ENCODE results near the gene SNTA1.
"Not testable (repeated sequence)": the region's sequence is repeated elsewhere in the genome, so short reads cannot be mapped to it uniquely, and the experiment has no call there.

SNTA1 gene

DNA sequence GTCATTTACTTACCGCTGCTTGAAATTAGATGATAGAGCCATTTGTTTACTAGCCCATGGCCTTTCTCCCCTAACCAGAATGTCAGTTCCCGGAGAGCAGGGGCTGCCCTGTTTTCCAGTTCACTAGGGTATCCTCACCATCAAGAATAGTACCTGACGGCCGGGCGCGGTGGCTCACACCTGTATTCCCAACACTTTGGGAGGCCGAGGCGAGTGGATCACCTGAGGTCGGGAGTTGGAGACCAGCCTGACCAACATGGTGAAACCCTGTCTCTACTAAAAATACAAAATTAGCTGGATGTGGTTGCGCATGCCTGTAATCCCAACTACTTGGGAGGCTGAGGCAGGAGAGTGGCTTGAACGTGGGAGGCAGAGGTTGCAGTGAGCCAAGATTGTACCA is 19.7 kb downstream of the SNTA1 start:
- not testable (repeated sequence) for DNase-seq

DNA sequence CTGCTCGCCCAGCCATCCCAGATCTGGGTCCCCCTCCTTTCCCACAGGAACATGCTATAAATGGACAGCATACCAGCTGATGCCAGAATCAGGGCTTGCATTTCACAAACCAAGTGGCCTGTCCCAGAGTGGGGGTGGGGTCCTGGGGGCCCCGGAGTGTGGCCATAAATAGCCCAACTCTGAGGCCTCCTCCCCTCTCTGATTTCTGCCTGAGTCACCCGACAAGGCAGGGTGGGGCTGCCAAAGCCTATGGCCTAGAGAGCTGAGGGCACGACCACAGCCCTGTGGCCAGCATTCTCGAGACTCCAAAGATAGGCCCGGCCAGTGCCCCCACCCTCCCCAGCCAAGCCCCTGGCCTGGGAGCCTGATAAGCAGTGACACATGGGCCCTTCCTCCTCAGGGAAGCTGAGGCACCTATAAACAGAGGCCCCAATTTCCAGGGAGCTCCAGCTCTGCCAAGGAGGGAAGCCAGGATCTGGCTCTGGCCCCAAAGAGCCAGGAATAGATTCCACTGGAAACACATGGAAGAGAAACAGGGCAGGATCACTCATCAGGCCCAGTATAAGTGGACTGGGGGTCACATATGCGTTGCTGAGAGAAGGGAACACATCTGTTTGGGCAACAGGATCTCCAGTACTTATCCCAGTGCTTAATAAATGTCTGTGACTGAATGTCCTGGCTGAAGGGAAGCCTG is 20.3 kb downstream of the SNTA1 start:
- no peak for DNase-seq

DNA sequence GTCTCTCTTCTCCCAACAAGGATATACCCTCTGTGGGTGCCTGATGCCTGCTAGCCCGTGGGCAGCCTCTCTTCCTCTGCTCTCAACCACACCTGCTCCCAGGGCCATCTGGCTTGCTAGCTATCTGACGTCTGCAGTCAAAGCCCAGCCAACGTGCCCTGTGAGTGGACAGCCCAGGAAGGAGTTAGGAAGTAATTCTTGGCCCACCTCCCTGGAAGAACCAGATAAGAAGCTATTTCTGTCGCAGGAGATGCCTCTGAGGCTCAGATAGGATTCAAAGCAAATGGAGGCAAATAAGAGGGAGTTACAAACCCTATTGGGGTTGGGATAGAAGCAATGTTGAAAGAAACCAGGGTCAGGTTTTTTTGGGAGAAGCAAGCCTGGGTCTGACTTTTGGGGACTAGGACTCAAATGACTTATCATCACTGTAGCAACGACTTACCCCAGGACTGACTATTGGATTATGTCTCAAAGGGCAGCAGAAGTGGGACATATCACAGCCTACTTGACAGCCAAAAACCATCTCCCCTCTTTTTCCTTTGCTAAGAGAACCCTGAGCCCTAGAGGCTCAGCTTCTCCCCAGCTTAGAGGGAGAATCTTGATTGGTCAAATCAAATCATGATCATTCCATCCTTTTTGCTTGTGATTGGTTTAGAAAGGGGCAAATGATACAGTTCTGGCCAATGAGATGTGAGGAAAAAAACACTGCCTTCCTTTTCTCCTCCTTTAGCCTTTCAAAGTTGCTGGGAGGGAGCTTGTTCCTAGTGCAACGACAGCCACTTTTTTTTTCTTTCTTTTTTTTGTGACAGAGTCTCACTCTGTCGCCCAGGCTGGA is 24.2 kb downstream of the SNTA1 start:
- DNase-seq: no peak

DNA sequence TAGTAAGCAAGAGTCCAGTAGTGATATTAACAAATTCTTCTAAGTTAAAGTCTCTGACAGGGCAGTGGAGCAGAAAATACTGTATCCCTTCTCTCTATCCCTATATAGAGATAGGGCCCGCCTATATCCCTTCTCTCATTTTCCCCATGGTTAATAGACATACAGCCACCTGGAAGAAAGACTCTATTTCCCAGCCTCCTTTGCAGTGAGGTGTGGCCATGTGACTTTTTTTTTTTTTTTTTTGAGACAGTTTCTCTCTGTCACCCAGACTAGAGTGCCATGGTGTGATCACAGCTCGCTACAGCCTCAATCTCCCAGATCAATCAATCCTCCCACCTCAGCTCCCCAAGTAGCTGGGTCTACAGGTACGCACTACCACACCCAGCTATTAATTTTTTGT is 25.5 kb downstream of the SNTA1 start:
- DNase-seq: no peak

DNA sequence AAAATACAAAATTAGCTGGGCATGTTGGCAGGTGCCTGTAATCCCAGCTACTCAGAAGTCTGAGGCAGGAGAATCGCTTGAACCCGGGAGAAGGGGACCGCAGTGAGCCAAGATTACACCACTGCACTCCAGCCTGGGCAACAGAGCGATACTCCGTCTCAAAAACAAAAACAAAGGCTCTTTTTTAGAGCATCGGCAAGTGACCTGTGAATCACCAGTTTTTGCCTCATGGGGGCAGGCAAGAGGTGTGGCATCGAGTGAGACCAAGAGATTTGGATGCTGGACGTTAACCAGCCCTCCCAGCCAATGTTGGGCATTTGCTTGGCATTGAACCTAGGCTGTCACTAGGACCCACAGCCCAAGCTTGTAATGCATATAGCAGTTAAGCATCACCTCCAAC is 27.6 kb downstream of the SNTA1 start:
- DNase-seq: no peak

DNA sequence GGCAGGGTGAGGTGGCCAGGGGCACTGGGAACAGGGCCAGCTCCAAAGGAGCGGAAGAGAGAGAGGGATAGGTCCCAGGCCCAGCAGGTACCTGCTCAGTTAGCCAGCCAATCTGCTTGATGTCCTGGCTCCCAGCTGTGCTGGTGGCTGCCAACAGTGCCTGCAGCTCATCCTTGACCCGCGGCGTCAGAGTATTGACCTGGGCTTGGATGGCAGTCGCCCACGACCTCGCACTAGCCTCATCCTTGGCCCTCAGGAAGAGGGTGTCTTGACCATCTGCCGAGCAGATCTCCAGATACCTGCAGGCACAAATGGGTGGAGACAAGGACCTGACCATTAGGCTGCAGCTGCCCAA is 31.1 kb downstream of the SNTA1 start:
- DNase-seq: no peak

DNA sequence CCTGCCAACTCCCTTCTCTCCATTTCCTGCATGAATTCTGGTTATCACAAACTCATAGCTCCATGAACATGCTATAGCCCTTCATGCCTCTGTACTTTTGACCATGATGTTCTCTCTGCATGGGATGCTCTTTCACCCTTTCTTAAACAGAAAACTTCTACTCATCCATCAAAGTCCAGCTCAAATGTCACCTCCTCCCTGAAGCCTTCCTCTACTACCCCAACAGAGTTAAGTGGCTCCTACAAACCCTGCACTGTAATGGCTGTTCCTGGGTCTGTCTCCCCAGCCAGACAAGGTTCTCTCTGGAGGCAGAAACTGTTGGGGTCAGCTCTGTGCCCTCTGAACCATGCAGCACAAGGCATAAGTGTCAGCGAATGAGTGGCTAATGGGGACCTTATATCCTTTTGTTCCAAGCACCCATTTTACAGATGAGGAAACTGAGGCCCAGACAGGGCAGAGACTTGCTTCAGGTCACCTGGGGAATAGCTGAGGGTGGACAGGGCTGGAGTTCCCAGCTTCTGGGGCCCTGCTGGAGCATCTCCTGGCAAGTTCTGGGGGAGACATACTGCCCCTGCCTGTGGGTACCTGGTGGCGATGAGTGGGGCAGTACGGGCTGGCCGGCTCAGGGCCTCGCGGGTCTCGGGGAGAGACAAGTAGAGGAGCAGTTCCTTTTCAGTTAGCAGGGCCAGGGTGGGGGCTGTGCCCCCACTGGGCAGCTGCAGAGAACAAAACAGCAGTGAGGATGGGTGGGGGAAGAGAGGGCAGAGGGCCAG is 31.7 kb downstream of the SNTA1 start:
- DNase-seq: no peak

DNA sequence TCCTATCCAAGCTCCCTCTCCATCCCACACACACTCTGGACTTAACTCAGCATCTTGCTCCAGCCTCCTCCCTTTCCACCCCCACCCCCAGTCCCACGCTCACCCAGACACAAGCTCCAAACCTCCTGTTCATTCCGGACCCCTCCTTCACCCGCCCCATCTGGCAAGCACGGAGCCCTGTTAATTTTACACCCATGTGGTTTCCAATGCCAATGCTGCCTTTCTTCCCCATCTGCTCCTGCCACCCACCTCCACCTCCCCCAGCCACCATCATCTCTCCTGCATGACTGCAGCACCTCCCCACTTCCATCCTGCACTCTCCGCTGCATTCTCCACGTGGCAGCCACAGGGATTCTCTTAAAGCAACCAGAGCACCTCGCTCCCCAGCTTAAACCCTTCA is 32.3 kb downstream of the SNTA1 start:
- DNase-seq: no peak

DNA sequence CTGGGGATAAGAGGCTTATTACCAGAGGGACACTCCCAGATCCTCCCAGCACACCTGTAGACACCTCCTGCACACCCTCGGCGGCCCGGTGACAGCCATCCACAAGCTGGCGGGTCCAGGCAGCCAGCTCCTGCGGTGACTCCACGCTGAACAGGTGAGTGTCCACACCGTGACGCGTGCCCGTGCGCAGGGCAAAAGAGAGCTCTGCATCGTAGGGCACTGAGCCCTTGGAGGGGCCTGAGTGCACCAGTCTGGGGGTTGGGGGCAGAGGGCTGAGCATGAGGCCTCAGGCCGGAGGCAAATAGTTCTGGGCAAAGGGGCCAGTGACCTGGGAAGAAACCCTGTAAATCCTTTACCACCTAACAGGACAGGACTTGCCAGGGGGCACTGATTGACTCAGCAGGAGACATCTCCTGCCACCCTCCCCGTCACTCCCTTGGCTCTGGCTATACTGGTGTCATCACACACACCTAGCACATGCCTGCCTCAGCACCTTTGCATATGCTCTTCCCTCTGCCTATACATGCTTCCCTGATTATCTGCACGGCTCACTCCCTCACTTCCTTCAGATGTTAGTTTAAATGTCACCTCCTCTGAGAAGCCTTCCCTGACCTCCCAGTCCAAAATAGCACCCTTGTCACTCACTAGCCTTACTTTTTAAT is 33.4 kb downstream of the SNTA1 start:
- DNase-seq: no peak

DNA sequence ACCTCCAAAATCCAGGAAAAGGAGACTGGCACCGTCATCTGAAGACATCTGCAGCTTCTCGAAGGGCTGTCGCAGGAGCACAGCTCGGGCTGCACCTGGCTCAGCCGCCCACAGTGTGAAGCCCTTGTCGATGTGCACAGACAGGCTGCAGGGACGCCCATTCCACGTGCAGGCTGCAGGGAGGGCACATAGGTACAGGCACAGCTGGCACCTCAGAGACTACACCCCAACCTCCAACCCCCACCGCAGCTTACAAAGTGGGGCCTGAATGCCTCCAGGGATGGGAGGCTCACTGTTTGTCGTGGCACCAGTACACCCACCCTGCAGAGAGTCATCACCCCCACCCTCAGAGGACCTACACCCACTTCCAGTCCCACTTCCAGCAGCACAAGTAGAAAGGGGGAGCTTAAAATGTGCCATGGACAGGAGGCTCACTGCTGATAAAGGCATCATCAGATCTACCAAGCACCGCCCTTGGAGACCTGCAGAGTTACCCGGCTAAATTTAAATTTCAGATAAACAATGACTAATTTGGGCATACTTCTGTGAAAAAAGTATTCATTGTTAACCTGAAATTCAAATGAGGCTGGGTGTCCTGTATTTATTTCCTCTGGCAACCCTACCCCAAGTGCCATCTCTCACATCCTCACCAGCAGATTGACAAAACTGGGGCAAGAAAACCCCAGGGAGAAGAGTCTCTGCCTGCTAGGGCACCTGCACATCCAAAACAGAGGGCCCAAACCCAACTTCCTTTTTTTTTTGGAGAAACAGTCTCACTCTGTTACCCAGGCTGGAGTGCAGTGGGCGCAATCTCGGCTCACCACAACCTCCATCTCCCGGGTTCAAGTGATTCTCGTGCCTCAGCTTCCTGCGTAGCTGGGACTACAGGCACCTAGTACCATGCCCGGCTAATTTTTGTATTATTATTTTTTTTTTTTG is 34.6 kb downstream of the SNTA1 start:
- no peak for DNase-seq

DNA sequence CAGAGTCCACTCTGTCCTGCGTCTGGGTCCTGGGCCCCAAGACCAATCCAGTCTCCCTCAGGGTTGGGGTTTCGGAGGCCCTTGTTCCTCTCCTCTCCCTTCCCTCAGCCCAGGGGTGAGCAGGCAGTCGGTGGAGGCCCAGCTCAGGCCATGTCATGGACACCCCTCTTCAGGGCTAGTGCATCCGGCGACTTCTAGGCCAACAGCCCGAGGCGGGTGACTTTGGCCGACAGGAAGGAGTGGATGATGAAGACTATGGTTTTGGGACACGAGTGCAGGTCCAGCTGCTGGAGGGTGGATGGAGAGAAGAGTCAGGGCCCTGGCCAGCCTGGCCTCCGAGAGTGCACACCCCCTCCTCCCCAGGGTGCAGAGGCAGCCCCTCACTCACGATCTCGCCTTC is 35.2 kb downstream of the SNTA1 start:
- DNase-seq: no peak

DNA sequence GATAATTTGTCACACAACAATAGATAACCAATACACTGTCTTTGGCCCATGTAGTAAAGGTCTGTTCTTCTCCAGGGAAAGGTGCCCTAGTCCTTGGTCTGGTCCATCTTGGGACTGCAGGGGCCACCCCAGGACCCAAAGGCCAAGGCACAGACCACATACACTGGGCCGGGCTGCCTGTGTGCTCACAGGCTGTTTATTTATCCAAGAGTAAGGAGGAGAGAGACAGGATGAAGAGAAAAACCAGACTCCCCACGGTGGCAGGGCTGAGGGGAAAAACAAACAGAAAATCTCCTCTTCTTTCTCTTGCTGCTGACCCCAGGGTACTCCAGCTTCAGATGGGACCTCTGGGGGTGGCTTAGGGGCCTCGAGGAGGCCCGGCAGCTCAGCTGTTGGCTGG is 35.8 kb downstream of the SNTA1 start:
- no peak for DNase-seq

DNA sequence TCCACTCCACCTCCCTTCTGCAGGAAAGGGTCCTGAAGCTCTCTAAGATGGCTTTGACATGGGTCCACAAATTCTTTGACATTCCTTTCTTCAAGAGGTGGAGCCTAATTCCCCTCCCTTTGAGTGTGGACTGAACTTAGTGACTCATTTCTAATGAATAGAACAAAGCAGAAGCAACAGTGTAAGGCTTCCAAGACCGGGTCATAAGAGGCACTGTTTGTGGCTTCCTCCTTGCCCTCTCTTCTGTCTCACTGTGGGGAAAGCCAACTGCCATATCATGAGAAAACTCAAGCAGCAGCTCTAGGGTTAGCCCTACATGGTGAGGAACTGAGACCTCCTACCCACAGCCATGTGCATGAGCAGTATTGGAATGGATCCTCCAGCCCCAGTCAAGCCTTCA is 36.3 kb downstream of the SNTA1 start:
- DNase-seq: no peak

DNA sequence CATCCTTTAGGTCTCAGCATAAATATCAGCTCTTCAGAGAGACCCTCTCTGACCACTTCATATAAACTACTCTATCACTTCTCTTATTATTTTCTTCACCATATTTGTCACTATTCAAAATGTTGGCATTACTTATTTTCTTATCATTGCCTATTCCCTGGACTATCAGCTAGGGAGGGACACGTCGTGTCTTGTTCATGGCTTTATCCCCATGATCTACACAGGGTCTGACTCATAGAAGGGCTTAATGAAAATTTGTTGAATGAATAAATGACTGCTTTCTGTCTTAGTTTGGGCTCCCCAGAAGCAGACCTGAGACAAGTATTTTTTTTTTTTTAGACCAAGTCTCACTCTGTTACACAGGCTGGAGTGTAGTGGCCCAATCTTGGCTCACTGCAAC is 39.3 kb downstream of the SNTA1 start:
- no peak for DNase-seq

DNA sequence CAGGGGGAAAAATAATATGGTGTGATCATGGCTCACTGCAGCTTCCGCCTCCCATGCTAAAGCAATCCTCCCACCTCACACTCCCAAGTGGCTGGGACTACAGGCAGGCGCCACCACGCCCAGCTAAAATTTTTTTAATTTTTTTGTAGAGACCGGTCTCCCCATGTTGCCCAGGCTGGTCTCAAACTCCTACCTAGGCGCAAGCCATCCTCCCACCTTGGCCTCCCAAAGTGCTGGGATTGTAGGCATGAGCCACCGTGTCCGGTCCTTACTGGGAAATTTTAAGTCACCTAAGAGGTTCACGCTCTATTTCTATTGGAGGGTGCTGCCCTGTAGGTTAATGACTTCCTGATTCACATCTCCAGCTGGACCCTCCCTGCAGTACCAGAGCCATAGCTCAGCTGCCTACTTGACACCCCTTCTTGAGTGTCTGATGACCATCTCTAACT is 41.6 kb downstream of the SNTA1 start:
- DNase-seq: no peak

DNA sequence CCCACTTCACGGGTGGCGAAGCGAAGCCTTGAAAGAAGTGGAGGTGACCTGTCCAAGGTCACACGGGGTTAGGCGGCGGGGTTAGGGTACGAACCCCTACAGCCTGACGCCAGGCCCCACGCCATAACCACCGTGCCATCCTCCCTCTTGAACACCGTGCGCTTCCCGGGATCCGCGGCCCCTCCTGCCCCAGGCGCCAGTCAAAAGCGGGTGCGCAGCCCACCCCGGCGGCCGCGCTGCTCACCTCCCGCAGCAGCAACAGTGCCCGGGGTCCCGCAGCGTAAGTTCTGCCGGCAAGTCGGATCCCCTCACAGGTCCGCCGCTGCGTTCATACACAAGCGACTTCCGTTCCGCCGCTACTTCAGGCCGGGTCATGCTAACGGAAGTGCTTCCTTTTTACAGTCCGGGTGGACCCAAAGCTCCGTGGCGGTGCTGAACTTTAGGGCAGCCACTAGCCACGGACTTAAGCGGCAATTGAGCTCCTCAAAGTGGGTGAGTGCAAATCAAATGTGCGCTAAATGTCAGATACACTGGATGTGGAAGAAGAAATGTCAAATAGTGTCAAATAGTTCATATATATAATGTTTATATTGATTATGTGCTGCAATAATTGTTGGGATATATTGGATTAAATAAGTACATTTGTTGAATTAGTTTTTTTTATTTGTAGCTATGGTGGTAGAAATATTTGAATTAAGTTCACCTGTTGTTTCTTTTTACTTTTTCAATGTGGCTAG is 42.2 kb downstream of the SNTA1 start, which contains the start of gene CDK5RAP1:
CDK5RAP1 (minus strand) TSS at position 336 of the 737 bp plus-strand sequence. CDS start 4,455 bp downstream, outside the sequence.
- DNase-seq: peak; percentile 82

DNA sequence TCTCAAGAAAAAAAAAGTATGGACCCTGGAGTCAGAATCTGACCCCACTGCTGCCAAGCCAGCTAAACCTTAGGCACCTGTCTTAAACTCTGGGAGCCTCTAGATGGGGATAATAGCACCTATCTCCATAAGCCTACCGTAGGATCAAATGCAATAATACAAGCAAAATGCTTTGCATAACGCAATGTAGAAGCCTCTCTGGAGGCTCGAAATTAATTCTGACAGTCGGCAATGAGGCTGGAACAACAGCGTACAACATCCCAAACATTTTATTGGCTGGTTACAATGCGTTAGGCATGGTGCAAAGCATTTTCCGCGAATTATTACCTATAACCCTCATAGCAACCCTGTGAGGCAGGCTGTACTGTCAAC is 42.8 kb downstream of the SNTA1 start:
- no peak for DNase-seq

DNA sequence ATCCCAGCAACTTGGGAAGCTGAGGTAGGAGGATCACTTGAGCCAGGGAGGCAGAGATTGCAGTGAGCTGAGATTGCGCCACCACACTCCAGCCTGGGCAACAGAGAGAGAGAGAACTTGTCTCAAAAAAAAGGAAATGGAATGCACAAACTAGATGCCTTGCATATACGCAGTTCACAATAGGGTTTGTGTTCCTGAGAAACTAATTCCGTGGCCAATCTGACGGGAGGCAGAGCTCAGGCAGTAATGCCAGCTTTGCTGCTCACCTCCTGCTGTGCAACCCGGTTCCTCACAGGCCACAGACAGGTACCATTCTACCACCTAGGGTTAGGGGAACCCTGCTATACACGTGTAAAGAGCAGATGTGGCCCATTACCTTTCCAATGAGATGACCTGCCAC is 43.6 kb downstream of the SNTA1 start:
- DNase-seq: no peak

DNA sequence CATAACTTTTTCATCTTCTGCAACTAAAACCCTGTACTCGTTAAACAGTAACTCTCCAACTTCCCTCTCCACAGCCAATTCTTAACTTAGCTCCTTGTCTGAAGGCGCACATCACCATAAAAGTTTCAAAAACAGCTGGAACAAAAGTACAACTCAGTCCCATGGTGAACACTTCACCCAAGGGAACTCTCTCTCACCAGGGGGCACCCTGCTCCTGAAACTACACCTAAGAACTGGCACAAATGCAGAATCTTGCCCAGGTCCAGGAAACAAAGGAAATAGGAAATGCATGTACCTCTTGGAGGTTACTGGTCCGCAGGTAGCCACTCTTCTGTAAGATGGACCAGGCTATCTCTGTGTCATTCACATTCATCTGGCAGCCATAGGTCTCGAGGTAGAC is 48.8 kb downstream of the SNTA1 start:
- DNase-seq: no peak

DNA sequence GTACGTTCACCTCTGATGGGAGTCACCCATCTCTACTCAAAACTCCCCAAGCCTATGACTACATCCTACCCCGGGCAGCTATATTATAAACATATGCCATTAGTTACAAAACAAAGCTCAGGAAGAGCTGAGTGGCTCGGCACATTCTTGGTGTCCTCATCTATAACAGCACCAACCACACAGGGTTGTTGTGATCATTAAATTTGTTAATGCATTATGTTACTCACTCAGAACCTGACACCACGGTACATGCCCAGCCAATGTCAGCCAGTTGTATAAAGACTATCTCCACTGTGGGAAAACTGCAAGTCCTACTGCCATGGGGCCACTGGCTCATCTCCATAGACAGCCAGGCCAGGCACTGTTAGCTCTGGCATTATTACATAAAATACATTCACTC is 50.0 kb downstream of the SNTA1 start:
- no peak for DNase-seq

DNA sequence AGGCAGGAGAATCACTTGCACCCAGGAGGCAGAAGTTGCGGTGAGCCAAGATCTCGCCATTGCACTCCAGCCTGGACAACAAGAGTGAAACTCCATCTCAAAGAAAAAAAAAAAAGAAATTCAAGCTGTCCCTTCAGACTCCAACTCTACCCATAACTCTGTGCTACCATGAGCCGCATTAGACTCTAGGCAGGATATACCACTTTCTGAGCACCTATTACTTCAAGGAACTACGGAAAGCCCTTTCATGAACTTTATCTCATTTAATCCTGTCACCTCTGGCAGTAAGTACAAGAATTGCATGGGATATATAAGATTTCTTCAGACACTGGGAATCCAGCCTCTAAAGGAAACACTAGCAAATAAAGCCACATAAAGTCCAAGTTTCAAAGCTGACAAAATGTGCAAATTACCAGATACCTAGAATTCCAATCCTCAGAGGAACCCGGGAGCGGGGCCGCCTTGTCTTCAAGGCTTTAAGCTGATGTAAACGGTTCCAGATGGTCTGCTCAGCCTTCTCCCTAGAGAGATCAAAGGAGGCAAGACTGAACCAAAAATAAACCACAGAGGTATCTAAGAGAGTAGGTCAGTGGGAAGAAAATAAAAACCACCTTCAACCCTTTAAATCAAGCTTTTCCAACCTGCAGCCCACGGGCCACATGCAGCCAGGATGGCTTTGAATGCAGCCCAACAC is 51.7 kb downstream of the SNTA1 start:
- no peak for DNase-seq
